Measurements from ENCODE around the gene KCTD15. TPM values are rescaled to one million over a fixed set of nuclear protein-coding genes. Genes with fewer than 3 reads are reported as not detected.
A peak's percentile ranks its signal among the peaks of the same experiment; 100 is the strongest.

Gene KCTD15
- total RNA-seq = 10 to 100 TPM; 28.4 to 97.1 (median 50.3) TPM

- H3K4me1 ChIP-seq = peaks cover 22 to 24% of the 10 kb centered on the region in 2 donors
- intact Hi-C loops (cut with DNase I) = no loop called here
- WGBS, 2 donors = 1% methylated on average over 15 to 53 of the region's 92 CpGs
Observed at GRCh38 chr19:33796164-33796875, at the start of gene KCTD15. KCTD15 (plus strand) TSS chr19:33796870; CDS start chr19:33800455, 3,585 bp downstream.

GRCh38 chr19:33747273-33747672 is 49.4 kb upstream of the KCTD15 start:
- Histone ChIP-seq H3K9me3 (no peaks in the 10 kb centered on the region), H3K4me1 (no peaks in the 10 kb centered on the region), H3K27me3 (no peaks in the 10 kb centered on the region), H3K36me3 (no peaks in the 10 kb centered on the region), H3K4me3 (replicated peaks in 1 of 3) (no peak overlapping the region), H3K27ac (no peak overlapping the region)
- 41 to 44% methylated on average over 3 to 4 of the region's 4 CpGs for WGBS, 2 donors
- DNase-seq = no peak
- TF ChIP-seq CTCF (IDR thresholded peaks at IDR 0.05) = no peak
- no peak for TF ChIP-seq POLR2A (IDR thresholded peaks at IDR 0.05)
- intact Hi-C loops (cut with DNase I) = no loop called here

More at GRCh38 chr19:33796164-33796875, at the start of gene KCTD15:
- peak within 1 kb of the TSS; percentile 50 to 75 (median 61) for H3K4me3 ChIP-seq (replicated peaks in 1 of 3)
- no peaks in the 10 kb centered on the region for H3K27me3 ChIP-seq
- DNase-seq = peak; percentile 59 to 61
- H3K9me3 ChIP-seq = no peaks in the 10 kb centered on the region
- TF ChIP-seq POLR2A (IDR thresholded peaks at IDR 0.05) = no peak
- peaks cover 2% of the 10 kb centered on the region in 2 donors for H3K36me3 ChIP-seq
- H3K27ac ChIP-seq = peak within 1 kb of the TSS; percentile 88 to 98 (median 98)

- intact Hi-C loops (cut with DNase I) = no loop called here
- H3K4me1 ChIP-seq = no peaks in the 10 kb centered on the region
- WGBS, 2 donors = 80 to 92% methylated on average over 7 to 8 of the region's 8 CpGs
- no peaks in the 10 kb centered on the region for H3K9me3 ChIP-seq
- no peak for DNase-seq
- H3K27me3 ChIP-seq = no peaks in the 10 kb centered on the region
- no peak overlapping the region for H3K27ac ChIP-seq
- TF ChIP-seq CTCF (IDR thresholded peaks at IDR 0.05) (no peak), POLR2A (IDR thresholded peaks at IDR 0.05) (no peak)
- no peaks in the 10 kb centered on the region for H3K36me3 ChIP-seq
- H3K4me3 ChIP-seq (replicated peaks in 1 of 3) = no peak overlapping the region
Observed at GRCh38 chr19:33748231-33748630, 48.4 kb upstream of the KCTD15 start.

- Histone ChIP-seq H3K9me3 (no peaks in the 10 kb centered on the region), H3K27me3 (no peaks in the 10 kb centered on the region), H3K27ac (no peak overlapping the region), H3K36me3 (no peaks in the 10 kb centered on the region), H3K4me3 (replicated peaks in 1 of 3) (no peak overlapping the region), H3K4me1 (no peaks in the 10 kb centered on the region)
- TF ChIP-seq CTCF (IDR thresholded peaks at IDR 0.05) (no peak), POLR2A (IDR thresholded peaks at IDR 0.05) (no peak)
- intact Hi-C loops (cut with DNase I) = no loop called here
- no peak for DNase-seq
- WGBS, 2 donors = 75 to 80% methylated on average over 1 to 3 of the region's 3 CpGs
Observed at GRCh38 chr19:33749016-33749415, 47.7 kb upstream of the KCTD15 start.

GRCh38 chr19:33749619-33750175 is 47.0 kb upstream of the KCTD15 start:
- no peaks in the 10 kb centered on the region for H3K36me3 ChIP-seq
- no peaks in the 10 kb centered on the region for H3K4me1 ChIP-seq
- no peak overlapping the region for H3K27ac ChIP-seq
- no peak overlapping the region for H3K4me3 ChIP-seq (replicated peaks in 1 of 3)
- no peaks in the 10 kb centered on the region for H3K27me3 ChIP-seq
- 86 to 100% methylated on average over 5 to 11 of the region's 12 CpGs for WGBS, 2 donors
- intact Hi-C loops (cut with DNase I) = no loop called here
- TF ChIP-seq POLR2A (IDR thresholded peaks at IDR 0.05) (no peak), CTCF (IDR thresholded peaks at IDR 0.05) (no peak)
- DNase-seq = no peak
- no peaks in the 10 kb centered on the region for H3K9me3 ChIP-seq

Measured in thyroid gland (tissue), 4 donors.